Stimulated activated CD8-positive, alpha-beta memory T cell treated with anti-CD3 and anti-CD28 coated beads, Interleukin-7, amount 100 ng/mL, for 48 hours (primary cell): ENCODE data around the gene ZFYVE1.
"Not testable (repeated sequence)": the region's sequence is repeated elsewhere in the genome, so short reads cannot be mapped to it uniquely, and the experiment has no call there.

Experiments used
- DNase-seq, 2 donors: peaks; one replicate each; pipeline ENCODE4 v3.0.0-alpha.2; 2020; ENCODE audit warnings: low read depth in 1 of 2; ENCODE audit errors: extremely low read depth in 1 of 2

Gene ZFYVE1

DNA sequence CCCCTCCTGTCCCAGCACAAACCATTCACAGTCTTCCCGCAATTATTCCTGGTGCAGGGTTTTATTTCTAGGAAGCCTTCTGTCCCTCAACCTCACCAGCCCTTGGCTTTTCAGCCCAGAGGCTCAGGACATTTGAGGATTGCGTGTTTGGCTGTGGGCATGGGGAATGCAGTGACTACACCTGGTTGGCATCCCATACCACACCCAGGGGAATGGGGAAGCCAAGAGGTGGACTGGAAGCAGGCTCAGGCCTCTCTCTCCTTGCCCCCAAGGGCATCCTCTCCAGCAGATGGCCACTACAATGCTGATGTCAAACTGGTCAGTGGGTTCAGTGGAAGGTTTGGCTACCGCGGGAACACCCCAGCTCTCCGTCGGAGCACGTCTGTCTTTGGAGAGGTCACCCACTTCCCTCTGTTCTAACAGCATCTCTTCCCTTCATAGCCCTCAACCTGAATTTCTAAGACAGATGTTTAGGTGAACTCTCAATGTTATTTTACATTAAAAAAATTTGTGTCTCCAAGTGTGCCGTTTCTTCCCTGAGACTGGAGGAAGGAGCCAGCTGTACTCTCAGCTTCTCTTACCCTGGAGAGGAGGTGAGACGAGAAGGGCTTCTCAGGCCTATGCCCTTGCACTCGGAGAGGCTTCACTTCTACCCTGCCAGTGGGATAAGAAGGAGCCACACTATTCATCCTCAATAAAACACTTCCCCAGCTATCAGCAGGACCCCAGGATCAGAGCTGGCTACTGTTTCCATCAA, 65.1 kb downstream of the ZFYVE1 start:
- DNase-seq = no peak

DNA sequence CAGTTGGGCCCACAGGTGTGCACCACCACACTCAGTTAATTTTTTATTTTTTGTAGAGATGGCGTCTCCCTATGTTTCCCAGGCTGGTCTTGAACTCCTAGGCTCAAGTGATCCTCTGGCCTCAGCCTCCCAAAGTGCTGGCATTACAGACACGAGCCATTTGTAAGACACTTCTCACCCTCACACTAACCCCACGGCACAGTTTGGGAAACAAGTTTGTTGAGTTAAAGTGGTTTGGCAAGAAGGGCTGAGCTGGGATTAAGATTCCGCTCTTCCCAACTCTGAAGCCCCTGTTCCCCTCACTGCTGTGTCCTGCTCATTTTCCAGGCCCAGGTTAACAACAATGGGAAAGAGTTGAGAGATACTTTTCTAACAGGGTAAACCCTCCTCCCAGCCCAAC, 65.9 kb downstream of the ZFYVE1 start:
- not testable (repeated sequence) for DNase-seq

DNA sequence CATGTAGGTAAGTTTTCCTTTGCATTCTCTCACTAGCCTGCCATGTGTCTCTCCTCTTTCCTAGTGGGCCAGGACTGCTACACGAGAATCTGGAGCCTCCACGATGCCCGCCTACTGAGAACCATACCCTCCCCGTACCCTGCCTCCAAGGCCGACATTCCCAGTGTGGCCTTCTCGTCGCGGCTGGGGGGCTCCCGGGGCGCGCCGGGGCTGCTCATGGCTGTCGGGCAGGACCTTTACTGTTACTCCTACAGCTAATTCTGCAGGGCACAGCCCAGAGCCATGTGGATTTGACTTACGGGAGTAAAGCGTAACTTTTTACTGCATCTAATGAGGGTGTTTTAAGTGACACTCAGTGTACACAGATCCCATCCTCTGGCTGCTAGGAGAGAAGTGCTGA, 68.4 kb downstream of the ZFYVE1 start:
- no peak for DNase-seq

DNA sequence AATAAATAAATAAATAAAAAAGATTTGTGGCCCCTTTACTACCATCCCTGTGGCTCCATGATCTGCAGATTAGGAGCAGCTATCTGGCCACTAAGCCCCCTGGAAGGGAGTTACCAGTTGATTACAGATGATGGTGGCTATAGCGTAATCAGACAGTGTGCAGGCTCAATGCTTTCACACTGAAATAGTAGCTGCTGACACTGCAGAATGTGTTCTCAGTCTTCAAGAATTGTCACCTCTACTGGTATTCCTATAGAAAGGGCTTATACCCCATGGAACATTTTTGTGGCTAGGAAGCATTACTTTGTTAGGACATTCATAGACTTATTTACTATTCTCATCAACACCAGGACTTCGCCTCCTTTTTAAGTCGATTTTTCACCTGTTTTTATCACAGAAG, 69.7 kb downstream of the ZFYVE1 start:
- no peak for DNase-seq

DNA sequence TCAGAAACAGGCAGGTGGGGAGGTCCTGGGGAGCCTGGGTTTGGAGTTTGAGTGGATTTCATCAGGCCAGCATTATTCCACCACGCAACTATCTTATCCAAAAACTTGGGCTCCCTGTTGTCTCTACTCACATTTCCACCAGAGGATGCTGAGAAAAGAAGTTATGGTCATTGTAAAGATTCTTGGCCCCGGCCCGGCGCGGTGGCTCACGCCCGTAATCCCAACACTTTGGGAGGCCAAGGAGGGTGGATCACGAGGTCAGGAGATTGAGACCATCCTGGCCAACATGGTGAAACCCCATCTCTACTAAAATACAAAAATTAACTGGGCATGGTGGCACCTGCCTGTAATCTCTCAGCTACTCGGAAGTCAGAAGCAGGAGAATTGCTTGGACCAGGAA, 70.2 kb downstream of the ZFYVE1 start:
- DNase-seq = not testable (repeated sequence)

DNA sequence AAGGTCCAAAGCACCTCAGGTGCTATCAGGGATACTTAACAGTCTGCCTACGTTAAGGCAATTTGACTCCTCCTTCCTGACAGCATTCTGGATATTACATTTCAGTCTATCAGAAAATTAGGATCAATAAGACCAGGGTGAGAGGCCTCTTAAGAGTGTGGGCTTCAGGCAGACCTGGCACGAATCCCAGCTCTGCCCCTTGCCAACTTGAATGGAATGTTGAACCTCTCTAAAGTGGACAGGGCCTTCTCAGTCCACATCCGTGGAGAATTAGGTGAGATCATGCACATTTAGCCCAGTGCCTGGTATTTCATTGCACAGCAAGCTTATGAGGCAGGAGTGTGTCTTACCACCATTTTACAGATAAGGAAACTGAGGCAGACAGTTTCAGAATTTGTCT, 74.7 kb downstream of the ZFYVE1 start:
- DNase-seq = no peak

DNA sequence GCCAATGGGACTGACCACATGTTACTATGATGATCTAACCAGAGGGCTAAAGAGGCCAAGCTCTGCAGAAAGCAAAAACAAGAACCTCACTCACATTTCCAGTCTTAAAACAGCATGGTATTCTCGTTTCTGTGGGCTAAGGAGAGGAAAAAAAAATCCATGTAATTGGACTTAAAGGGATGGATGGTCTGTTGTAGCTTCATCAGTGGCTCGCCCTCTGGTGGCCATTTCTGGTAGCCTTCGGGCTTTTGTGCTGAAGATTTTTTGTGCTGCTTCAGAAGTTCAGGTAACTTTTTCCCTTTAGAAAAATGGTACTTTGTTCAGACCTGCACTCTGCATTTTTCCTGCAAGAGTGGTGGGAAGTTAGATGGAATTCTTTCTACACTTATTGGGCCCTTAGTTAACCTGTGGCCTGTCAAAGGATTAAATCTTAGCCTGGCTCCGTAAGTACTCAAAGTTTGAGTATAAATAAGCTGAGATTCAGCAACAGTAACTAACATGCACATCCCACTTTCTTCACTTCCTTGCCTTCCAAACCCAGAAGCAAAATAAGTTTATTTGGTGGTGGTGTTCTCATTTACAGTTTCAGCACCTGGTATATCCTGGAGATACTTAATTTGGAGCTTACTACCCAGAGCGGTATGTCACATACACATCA, 78.3 kb downstream of the ZFYVE1 start:
- peak in 1 of 2 donors; percentile 14 for DNase-seq

DNA sequence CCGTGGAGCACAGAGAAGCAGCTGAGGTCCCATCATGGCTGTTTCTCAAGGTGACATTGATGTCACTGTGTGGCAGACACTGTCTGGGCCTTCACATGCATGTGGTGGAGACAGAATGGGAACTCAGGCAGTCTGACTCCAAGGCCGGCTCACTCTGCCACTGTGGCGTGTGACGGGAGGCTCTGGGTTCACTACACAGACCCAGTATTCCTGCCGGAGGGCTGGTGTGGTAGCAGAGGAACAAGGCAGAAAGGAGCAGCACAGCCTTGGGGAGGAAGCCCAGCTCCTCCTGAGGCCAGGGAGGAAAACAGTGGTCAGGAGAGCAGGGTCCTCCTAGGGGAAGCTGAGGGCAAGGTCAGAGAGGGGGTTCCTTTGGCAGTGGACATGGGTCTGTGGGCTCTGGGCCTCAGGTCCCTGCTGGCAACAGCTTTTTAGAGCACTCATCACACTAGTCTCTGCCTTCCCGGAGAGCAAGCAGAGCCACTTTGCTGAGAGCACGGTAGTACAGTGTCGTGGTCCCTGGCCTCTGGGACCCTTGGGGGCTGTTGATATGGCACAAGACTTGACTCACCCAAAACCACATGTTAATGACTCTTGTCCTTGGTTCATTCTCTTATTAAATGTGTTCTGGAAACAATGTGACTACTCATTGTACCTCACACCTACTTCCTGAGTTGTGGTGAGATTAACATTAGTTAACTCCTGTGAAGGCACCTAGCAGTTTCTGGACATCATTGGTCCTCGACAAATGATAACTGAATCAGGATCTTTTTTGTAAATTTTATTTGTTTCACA, 79.3 kb downstream of the ZFYVE1 start:
- no peak for DNase-seq

DNA sequence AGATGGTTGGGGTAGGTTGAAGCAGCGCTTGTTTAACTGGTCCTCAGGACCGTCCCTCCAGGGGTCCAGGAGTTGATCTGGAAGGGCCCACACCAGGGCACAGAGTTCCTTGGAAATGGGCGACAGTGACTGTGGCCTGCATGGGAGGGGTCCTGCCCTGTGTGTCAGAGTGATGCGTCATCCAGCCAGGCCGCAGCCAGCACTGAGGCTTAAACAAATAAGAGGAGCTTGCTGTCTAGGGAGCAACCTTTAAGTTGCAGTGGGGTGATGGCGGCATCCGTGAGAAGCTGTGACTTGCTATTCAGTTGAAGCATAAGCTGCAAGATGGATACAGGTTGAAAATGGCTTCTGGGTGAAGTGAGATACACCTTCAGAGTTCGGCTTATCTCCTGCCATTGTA, 80.4 kb downstream of the ZFYVE1 start:
- DNase-seq = no peak

DNA sequence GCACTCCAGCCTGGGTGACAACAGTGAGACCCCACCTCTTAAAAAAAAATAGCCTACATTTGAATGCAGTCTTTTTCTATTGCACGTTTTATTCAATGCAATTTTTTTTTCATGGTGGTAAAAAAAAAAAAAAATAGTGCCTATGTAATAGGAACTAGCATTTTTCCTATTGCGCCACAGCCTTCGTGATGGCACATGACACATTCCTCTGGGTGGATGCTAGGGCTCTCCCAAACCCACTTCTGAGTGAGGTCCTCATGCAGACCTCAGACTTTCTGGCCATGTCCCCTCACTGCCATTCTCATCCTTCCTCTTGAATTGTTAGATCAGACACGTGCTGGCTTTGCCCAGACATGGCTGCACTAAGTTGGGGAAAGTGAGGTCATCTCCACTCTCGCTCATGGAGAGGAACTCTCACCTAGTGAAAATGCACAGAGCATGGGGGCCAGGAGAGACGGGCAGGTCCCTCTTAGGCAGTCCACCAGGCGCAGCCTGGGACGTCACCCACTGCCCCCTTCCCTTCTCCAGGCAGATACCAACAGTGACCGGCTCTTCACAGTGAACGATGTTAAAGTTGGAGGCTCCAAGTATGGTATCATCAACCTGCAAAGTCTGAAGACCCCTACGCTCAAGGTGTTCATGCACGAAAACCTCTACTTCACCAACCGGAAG, 81.4 kb downstream of the ZFYVE1 start:
- DNase-seq = no peak

DNA sequence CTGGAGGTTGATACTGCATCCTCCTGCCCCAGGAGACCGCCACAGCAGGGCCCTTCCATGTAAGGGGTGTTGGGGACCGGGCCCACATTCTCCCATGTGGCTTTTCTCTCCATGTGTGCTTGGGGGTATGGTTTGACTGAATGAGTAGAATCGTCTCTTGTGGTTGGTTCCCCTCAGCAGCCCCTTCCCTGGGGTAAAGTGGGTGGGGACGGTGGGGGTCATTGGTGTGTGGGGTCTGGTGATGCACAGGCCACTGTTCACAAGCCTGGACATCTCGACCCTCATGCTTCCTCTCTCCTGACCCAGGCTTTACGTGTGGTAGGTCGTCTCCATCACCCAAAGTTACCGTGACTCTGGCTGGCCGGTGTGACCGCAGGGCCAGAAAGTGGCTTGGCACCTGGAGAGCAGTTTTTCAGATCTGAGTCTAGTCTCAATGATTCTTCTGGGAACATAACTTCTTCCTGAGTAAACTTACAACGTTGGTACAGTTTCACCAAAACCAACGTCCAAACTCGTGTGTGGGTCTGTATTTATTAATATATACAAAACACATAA, 83.0 kb downstream of the ZFYVE1 start:
- no peak for DNase-seq

DNA sequence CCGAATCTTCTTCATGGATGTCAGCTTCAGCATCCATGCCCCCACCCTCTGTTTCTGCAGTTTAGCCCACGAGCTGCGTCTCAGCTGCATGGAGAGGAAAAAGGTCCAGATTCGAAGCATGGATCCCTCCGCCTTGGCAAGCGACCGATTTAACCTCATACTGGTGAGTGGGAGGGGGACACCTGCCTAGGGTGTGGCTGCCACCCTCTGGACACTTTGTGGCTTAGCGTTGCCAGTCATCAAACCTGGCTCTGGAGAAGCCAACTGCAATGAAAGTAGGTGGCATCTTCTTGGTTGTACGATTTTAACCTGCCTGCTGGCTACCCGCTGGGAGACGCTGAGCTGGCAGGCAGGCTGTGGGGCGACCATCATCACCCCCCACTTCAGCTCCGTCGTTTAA, 84.0 kb downstream of the ZFYVE1 start:
- DNase-seq = no peak

DNA sequence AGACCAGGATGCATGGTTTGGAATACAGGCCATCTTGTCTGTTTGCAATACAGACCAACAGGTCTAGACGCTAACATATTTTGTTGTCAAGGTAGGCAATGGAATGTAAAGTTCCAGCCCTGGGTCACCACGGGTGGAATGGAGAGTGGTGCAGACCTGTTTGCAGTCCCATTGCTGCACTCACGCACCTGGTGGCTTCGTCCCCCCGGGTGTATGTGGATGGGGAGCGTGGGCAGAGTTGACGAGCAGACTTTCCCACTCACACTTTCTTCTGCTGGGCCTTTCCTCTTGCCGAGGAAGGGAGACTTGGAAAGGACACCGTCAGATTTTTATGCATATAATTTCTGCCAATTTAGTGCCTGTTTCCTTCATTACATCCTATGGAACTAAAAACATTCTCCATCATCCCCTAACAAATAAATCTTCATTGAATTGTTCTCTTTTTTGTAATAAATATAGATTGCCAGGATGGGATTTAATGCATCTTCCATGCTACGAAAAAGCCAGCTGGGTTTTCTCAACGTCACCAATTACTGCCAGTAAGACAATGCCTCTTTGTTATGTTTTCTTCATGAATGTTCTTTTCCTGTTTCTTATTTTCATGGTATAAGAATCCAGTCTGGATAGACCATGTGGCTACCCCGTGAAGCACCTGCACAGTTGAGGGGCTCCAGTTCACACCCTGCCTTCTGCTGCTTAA, 85.5 kb downstream of the ZFYVE1 start:
- DNase-seq = no peak

DNA sequence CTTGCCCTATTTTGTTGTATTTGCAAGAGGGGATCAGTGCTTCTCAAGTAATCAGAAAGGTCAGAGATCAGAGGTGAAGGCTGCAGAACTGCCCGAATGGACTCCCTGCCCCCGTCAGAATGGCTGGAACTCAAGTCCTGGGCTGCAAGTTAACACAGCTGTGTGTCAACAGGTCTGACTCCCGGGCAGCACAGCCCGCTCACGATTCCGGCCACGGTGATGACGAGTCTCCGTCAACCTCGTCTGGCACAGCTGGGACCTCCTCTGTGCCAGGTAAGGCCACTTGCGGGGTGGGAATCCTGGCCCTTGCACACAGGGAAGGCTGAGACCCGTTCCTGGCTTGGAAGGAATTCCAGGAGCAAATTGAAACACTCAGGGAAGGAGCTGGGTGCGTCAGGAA, 87.3 kb downstream of the ZFYVE1 start:
- DNase-seq = no peak

DNA sequence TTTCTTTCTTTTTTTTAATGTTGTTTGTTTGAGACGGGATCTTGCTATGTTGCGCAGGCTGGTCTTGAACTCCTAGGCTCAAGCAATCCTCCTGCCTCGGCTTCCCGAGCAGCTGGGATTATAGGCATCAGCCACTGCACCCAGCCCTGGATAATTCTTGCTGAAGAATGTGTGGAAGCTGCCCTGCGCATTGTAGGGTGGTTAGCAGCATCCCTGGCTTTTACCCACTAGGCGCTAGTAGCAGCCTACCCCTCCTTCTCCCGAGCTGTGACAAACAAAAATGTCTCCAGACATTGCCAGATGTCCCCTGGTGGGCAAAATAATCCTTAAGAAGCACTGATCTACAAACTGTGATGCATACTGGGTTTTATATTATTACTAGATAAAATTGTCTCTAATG, 94.0 kb downstream of the ZFYVE1 start:
- DNase-seq = no peak

DNA sequence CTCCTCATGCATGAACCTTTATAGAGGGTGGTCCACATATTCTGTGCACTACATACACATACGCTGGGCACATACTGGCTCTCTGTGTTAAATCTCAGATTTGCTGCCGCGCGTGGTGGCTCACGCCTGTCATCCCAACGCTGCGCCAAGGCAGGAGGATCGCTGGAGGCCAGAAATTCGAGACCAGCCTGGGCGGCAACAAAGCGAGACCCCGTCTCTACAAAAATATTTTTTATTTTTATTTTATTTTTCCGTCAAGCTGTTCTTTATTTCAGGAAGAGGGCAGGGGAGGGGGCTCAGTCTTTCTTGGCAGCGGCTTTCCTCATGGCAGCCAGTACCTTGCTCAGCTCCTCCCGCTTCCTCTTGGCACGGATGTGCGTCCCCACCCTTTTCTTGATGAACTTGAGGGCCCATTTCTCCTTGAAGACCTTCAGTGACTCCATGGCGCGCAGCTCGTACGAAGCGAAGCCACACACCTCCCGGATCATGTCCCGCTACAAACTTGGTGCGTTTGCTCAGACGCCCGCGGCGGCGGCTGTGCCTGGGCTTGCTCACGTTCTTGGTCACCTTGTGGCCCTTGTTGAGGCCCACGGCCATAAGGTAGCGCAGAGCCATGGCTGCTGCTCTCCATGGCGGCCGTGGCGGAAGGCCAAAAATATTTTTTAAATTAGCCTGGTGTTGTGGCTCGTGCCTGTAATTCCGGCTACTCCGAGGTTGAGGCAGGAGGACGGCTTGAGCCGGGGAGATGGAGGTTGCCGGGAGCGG, 97.4 kb downstream of the ZFYVE1 start:
- no peak for DNase-seq

DNA sequence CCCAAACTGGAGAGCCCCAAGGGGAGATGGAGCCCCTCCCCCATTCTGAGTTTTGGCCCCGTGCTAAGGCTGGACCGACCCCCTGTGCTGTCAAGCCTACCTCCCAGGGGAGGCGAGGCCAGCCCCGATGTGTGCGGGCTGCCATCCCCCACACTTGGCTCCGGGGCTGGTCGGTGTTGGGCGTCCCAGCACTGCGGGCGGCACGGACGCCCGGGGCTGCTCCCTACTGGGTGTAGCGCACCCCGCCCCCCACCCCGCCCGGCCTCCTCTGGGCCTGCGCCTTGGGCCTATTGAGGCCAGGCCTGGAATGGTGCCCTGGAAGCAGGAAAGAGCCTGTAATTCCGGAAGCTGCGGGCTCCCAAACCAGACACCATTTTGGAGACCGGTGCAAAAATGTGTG, 98.0 kb downstream of the ZFYVE1 start:
- DNase-seq = no peak

DNA sequence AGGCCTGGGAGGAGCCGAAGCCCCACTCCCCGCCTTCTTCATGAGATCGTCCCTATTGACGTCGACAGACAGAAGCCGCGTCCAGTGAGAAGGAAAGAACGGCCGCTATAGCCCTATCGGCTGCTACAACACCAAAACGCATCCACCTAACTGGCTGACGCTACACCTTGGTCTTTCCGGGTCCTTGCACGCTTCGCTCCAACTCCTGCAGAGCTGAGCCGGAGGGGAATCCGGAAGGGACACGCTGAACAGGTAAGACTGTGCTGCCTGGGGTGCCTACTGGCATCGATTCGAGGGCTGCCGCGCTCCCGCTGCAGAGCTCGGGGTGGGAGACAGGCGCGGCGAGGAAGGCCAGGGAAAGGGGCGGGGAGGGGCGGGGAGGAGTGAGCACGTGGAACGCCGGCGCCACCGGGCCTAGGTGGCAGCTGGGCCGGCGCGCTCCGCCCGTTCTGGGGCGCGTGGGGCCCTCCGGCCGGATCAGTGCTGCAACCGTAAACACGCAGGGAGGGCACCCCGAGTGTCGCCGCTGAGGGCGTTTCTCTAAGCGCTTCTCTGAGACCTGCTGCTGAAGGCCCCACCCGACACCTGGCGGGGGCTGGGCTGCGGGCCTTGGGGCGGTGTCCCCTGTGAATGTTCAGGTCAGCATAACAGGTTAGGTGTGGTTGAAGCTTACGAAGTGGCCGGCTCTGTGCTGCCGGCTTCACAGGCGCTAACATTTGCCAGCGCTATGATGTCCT, 100.4 kb downstream of the ZFYVE1 start, which contains the start of gene DCAF4:
Gene DCAF4, plus strand, starts transcription at position 173 of the 737 bp plus-strand sequence. CDS start 11,515 bp downstream, outside the sequence.
- DNase-seq = peak; percentile 80 to 95

DNA sequence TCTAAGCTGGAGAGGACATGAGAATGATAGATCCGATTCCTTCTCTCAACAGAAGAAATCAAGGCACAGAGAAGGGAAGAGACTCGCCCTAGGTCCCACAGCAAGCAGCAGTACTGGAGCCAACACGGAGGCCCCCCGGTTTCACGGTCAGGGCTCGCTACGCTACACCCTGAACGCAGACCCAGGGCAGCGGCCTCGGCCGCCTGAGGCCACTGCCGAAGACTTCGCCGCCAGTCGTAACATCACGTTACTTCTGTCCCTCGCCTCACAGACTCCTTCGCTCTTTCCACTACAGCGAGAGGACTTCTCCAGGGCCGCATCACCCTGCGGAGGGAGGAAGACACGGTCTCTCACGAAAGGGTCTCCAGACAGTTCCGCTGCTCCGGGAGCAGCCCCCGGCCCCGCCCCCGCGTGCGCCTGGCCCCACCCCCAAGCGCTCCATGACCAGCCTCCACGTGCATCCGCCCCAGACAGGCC, 101.1 kb downstream of the ZFYVE1 start:
- no peak for DNase-seq
